SK-N-MC (cell line): ENCODE results near the gene ALDH3B2.

Experiments used
- EZH2 ChIP-seq: fragments of 200-600 bp; sonication (generic); IDR thresholded peaks from one replicate; pipeline ENCODE4 v1.6.1; 2017; ENCODE audit warnings: antibody characterized with exemption
- POLR2AphosphoS5 ChIP-seq: IDR thresholded peaks from 2 replicates; pipeline ENCODE4 v1.6.1; 2012; ENCODE audit warnings: mild to moderate bottlenecking, low read depth, low read length, borderline replicate concordance

DNA sequence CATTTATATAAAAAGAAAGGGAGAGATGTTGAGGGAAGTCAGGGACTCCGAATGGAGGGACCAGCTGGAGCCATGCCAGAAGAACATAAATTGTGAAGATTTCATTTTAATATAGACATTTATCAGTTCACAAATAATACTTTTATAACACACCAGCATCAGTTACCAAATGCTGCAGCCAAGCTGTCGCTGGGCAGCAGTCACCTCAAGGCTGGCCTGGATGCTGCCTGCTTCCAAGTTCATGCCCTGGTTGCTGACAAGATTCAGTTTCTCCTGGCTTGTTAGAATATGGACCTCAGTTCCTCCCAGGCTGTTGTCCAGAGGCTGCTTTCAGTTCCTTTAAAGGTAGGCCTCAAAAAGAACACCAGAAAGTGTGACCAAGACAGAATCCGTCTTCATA lies 30.8 kb upstream of the ALDH3B2 start:
- TF ChIP-seq POLR2AphosphoS5 (no peak), EZH2 (no peak)
